ENCODE measurements around the gene SLC45A3. TPM values are rescaled to one million over a fixed set of nuclear protein-coding genes. Genes with fewer than 3 reads are reported as not detected.

SLC45A3 gene
- total RNA-seq, 1 donor from 2014 or later: 1.8 TPM

- DNase-seq (ENCODE audit: low spot score): no peak
- intact Hi-C loops (cut with DNase I): no loop called here
These were observed 56.7 kb downstream of the SLC45A3 start for GRCh38 chr1:205623646-205624045.

GRCh38 chr1:205620269-205620668 is 60.0 kb downstream of the SLC45A3 start:
- intact Hi-C loops (cut with DNase I): no loop called here
- no peak for DNase-seq (ENCODE audit: low spot score)

- intact Hi-C loops (cut with DNase I): no loop called here
- no peak for DNase-seq (ENCODE audit: low spot score)
These were observed 60.9 kb downstream of the SLC45A3 start for GRCh38 chr1:205619376-205619775.

- intact Hi-C loops (cut with DNase I): no loop called here
- no peak for DNase-seq (ENCODE audit: low spot score)
These were observed 63.6 kb downstream of the SLC45A3 start for GRCh38 chr1:205616563-205617293.

- no peak for DNase-seq (ENCODE audit: low spot score)
- intact Hi-C loops (cut with DNase I): no loop called here
These were observed 64.5 kb downstream of the SLC45A3 start for GRCh38 chr1:205615789-205616188.

- DNase-seq (ENCODE audit: low spot score): no peak
- intact Hi-C loops (cut with DNase I): no loop called here
These were observed 66.4 kb downstream of the SLC45A3 start for GRCh38 chr1:205613854-205614412.

- no peak for DNase-seq (ENCODE audit: low spot score)
- intact Hi-C loops (cut with DNase I): no loop called here
These were observed 67.8 kb downstream of the SLC45A3 start for GRCh38 chr1:205612556-205612955.

- no peak for DNase-seq (ENCODE audit: low spot score)
- intact Hi-C loops (cut with DNase I): no loop called here
These were observed 68.2 kb downstream of the SLC45A3 start for GRCh38 chr1:205612104-205612503.

GRCh38 chr1:205610901-205611466 is 69.3 kb downstream of the SLC45A3 start:
- DNase-seq (ENCODE audit: low spot score): no peak
- intact Hi-C loops (cut with DNase I): no loop called here

GRCh38 chr1:205610036-205610435 is 70.3 kb downstream of the SLC45A3 start:
- intact Hi-C loops (cut with DNase I): no loop called here
- DNase-seq (ENCODE audit: low spot score): no peak

Other genes starting within 250 kb of the SLC45A3 start
- not detected for gene BLACAT1, start 224.5 kb downstream of the SLC45A3 start, total RNA-seq
- 195 TPM for gene CDK18, start 175.8 kb downstream of the SLC45A3 start, total RNA-seq
- 42.3 TPM for gene ELK4, start 48.5 kb downstream of the SLC45A3 start, total RNA-seq
- gene NUCKS1, start 69.7 kb upstream of the SLC45A3 start, total RNA-seq: 213 TPM
- 21.3 TPM for gene RAB29, start 95.0 kb upstream of the SLC45A3 start, total RNA-seq
- 238 TPM for gene SLC41A1, start 132.7 kb upstream of the SLC45A3 start, total RNA-seq
- gene PM20D1, start 169.6 kb upstream of the SLC45A3 start, total RNA-seq: 1.7 TPM